Femur (tissue), 1 donor: ENCODE data around the gene NCK2.
"Not testable (repeated sequence)": the region's sequence is repeated elsewhere in the genome, so short reads cannot be mapped to it uniquely, and the experiment has no call there.

Experiments
- DNase-seq: peaks from one replicate; pipeline ENCODE4 v3.0.0-alpha.2; 2017

Gene NCK2

GRCh38 chr2:105756865-105757264 is 12.2 kb downstream of the NCK2 start:
- not testable (repeated sequence) for DNase-seq

- no peak for DNase-seq
These were observed 12.7 kb downstream of the NCK2 start for GRCh38 chr2:105757433-105757832.

GRCh38 chr2:105760191-105760590 is 15.5 kb downstream of the NCK2 start:
- no peak for DNase-seq

GRCh38 chr2:105760639-105761337 is 16.1 kb downstream of the NCK2 start:
- DNase-seq = no peak

GRCh38 chr2:105761931-105762515 is 17.3 kb downstream of the NCK2 start:
- no peak for DNase-seq

- DNase-seq = no peak
These were observed 18.4 kb downstream of the NCK2 start for GRCh38 chr2:105763076-105763475.

GRCh38 chr2:105764059-105764458 is 19.3 kb downstream of the NCK2 start:
- DNase-seq = no peak

GRCh38 chr2:105765415-105766299 is 20.9 kb downstream of the NCK2 start:
- no peak for DNase-seq

- DNase-seq = no peak
These were observed 21.7 kb downstream of the NCK2 start for GRCh38 chr2:105766300-105766866.

- no peak for DNase-seq
These were observed 23.5 kb downstream of the NCK2 start for GRCh38 chr2:105768176-105768575.

- no peak for DNase-seq
These were observed 24.3 kb downstream of the NCK2 start for GRCh38 chr2:105768961-105769452.

- no peak for DNase-seq
These were observed 24.8 kb downstream of the NCK2 start for GRCh38 chr2:105769504-105769903.

- DNase-seq = no peak
These were observed 25.4 kb downstream of the NCK2 start for GRCh38 chr2:105770149-105770548.

- DNase-seq = not testable (repeated sequence)
These were observed 26.6 kb downstream of the NCK2 start for GRCh38 chr2:105771291-105771690.

- peak; percentile 72 for DNase-seq
These were observed 27.1 kb downstream of the NCK2 start for GRCh38 chr2:105771836-105772235.

GRCh38 chr2:105772362-105772761 is 27.6 kb downstream of the NCK2 start:
- no peak for DNase-seq

GRCh38 chr2:105773568-105773967 is 28.9 kb downstream of the NCK2 start:
- no peak for DNase-seq

GRCh38 chr2:105774781-105775337 is 30.1 kb downstream of the NCK2 start:
- DNase-seq = no peak

- no peak for DNase-seq
These were observed 31.3 kb downstream of the NCK2 start for GRCh38 chr2:105775809-105776559.

GRCh38 chr2:105776560-105776928 is 31.8 kb downstream of the NCK2 start:
- DNase-seq = no peak

- DNase-seq = no peak
These were observed 32.3 kb downstream of the NCK2 start for GRCh38 chr2:105777031-105777482.

GRCh38 chr2:105777506-105778055 is 32.9 kb downstream of the NCK2 start:
- no peak for DNase-seq
